HCT116 (cell line): ENCODE measurements around the gene PYDC1. TPM values are rescaled to one million over a fixed set of nuclear protein-coding genes. Genes with fewer than 3 reads are reported as not detected.

Source experiments
- ATAC-seq: fragments of 200-7000 bp; cut with Tn5 transposase; 2 replicates; pipeline ENCODE4 v1.9.1; 2020; ENCODE audit warnings: mild to moderate bottlenecking, moderate library complexity
- BruUV-seq: library from RNA; stranded (reverse); fragments of 400-500 nt; replicated peaks from 2 replicates; lab custom pipeline; 2021; lab: Mats Ljungman, UMichigan
- CTCF ChIA-PET: fragments of 300-600 bp; sonication (Branson Sonifier 250); formaldehyde crosslinking; loops from one replicate; lab custom pipeline; 2021; ENCODE audit warnings: antibody characterized with exemption; lab: Charles Lee
- POLR2A ChIA-PET: fragments of 300-600, 350-600 bp; sonication (Branson Sonifier 250); formaldehyde crosslinking; loops from one replicate; lab custom pipeline; 2021; ENCODE audit warnings: antibody characterized with exemption; lab: Charles Lee
- RAD21 ChIA-PET, 2 experiments: fragments of 300-600 bp; sonication (Branson Sonifier 250); formaldehyde crosslinking; loops; one replicate each; lab custom pipeline; 2023; ENCODE audit warnings: low total read pairs in 2 of 2; ENCODE audit not compliant: uncharacterized antibody in 2 of 2, unreplicated experiment in 2 of 2, low non-redundant PET in 1 of 2; lab: Charles Lee
- DNase-seq: peaks from one replicate; pipeline ENCODE4 v3.0.0-alpha.2; 2010; ENCODE audit warnings: low read depth, low spot score
- H2AFZ ChIP-seq: fragments of 200-600 bp; shearing (Covaris generic), sonication (generic); 2 replicates; pipeline ENCODE4 v1.6.1; 2017; ENCODE audit warnings: low read depth, mixed run types, mixed read lengths, antibody characterized with exemption, low read length; ENCODE audit not compliant: poor library complexity, severe bottlenecking
- H3K27ac ChIP-seq: 2 replicates; pipeline ENCODE4 v1.5.1; 2012; ENCODE audit warnings: low read depth, low read length
- H3K27me3 ChIP-seq: fragments of 200-600 bp; sonication (generic); 2 replicates; pipeline ENCODE4 v1.6.1; 2016; ENCODE audit warnings: mixed run types, low read length, mixed read lengths; ENCODE audit not compliant: insufficient read depth
- H3K36me3 ChIP-seq, 2 experiments: fragments of 200-500 bp in 1 of 2; fragments of 200-600 bp in 1 of 2; sonication (Bioruptor generic) in 1 of 2; sonication (generic) in 1 of 2; 2 replicates each; pipeline versions ENCODE4 v1.5.1 to v1.6.1; 2014 to 2016; ENCODE audit warnings: low read length in 2 of 2, inconsistent platforms in 1 of 2, mixed read lengths in 1 of 2, mixed run types in 1 of 2; ENCODE audit not compliant: insufficient read depth in 2 of 2, control insufficient read depth in 1 of 2
- H3K4me1 ChIP-seq, 2 experiments: fragments of 200-600 bp in 1 of 2; sonication (generic) in 1 of 2; 2 replicates each; pipeline versions ENCODE4 v1.5.1 to v1.6.1; 2012 to 2017; ENCODE audit warnings: low read length in 2 of 2, inconsistent platforms in 1 of 2, mild to moderate bottlenecking in 1 of 2, mixed read lengths in 1 of 2, mixed run types in 1 of 2, moderate library complexity in 1 of 2; ENCODE audit not compliant: insufficient read depth in 2 of 2, control insufficient read depth in 1 of 2
- H3K4me2 ChIP-seq: fragments of 200-600 bp; sonication (generic); 2 replicates; pipeline ENCODE4 v1.6.1; 2017; ENCODE audit warnings: mixed run types, low read length, mixed read lengths
- H3K4me3 ChIP-seq, 2 experiments: fragments of 200-600 bp in 1 of 2; sonication (generic) in 1 of 2; replicated peaks in 1 of 2; 2 replicates each; pipeline ENCODE4 v1.5.1; 2011 to 2016; ENCODE audit warnings: low read length in 2 of 2, control low read depth in 1 of 2, low read depth in 1 of 2, mild to moderate bottlenecking in 1 of 2, mixed read lengths in 1 of 2, mixed run types in 1 of 2
- H3K79me2 ChIP-seq: fragments of 200-600 bp; sonication (generic); 2 replicates; pipeline ENCODE4 v1.6.1; 2017; ENCODE audit warnings: mild to moderate bottlenecking, mixed run types, low read length, moderate library complexity, mixed read lengths; ENCODE audit not compliant: insufficient read depth
- H3K9ac ChIP-seq: fragments of 200-600 bp; sonication (generic); 2 replicates; pipeline ENCODE4 v1.6.1; 2016; ENCODE audit warnings: low read length, mixed read lengths
- H3K9me2 ChIP-seq: fragments of 200-600 bp; sonication (generic), shearing (Covaris generic); 2 replicates; pipeline ENCODE4 v1.6.1; 2017; ENCODE audit warnings: mixed run types, mild to moderate bottlenecking, moderate library complexity; ENCODE audit not compliant: insufficient read depth
- H3K9me3 ChIP-seq, 2 experiments: fragments of 200-500 bp in 1 of 2; fragments of 200-600 bp in 1 of 2; sonication (Bioruptor generic) in 1 of 2; sonication (generic) in 1 of 2; 2 replicates each; pipeline ENCODE4 v1.6.1; 2014 to 2017; ENCODE audit warnings: low read length in 2 of 2, mixed read lengths in 2 of 2, inconsistent platforms in 1 of 2, low read depth in 1 of 2, mild to moderate bottlenecking in 1 of 2, mixed run types in 1 of 2, moderate library complexity in 1 of 2; ENCODE audit not compliant: control insufficient read depth in 1 of 2, insufficient read depth in 1 of 2
- H4K20me1 ChIP-seq: fragments of 200-600 bp; sonication (generic), shearing (Covaris generic); 2 replicates; pipeline ENCODE4 v1.6.1; 2017; ENCODE audit warnings: mixed run types, mild to moderate bottlenecking, moderate library complexity; ENCODE audit not compliant: insufficient read depth
- CBX3 ChIP-seq: IDR thresholded peaks from 2 replicates; pipeline ENCODE4 v1.6.1; 2012; ENCODE audit warnings: low read depth
- EGR1 ChIP-seq: IDR thresholded peaks from 2 replicates; pipeline ENCODE4 v1.6.1; 2012; ENCODE audit warnings: low read depth
- ELF1 ChIP-seq: IDR thresholded peaks from 2 replicates; pipeline ENCODE4 v1.6.1; 2012; ENCODE audit warnings: low read depth, borderline replicate concordance
- EZH2 ChIP-seq: fragments of 200-600 bp; sonication (generic); IDR thresholded peaks from 2 replicates; pipeline ENCODE4 v1.6.1; 2017; ENCODE audit warnings: antibody characterized with exemption, mixed run types
- EZH2phosphoT487 ChIP-seq: fragments of 200-600 bp; IDR thresholded peaks from 2 replicates; pipeline ENCODE4 v1.6.1; 2018; ENCODE audit warnings: antibody characterized with exemption, borderline replicate concordance
- JUND ChIP-seq: IDR thresholded peaks from 2 replicates; pipeline ENCODE4 v1.6.1; 2012
- POLR2AphosphoS5 ChIP-seq: IDR thresholded peaks from 2 replicates; pipeline ENCODE4 v1.6.1; 2011; ENCODE audit warnings: mild to moderate bottlenecking, low read depth, low read length, moderate library complexity
- RAD21 ChIP-seq: IDR thresholded peaks from 2 replicates; pipeline ENCODE4 v1.6.1; 2012; ENCODE audit warnings: low read depth, mild to moderate bottlenecking
- SIN3A ChIP-seq: IDR thresholded peaks from 2 replicates; pipeline ENCODE4 v1.6.1; 2012; ENCODE audit warnings: low read depth
- SP1 ChIP-seq: IDR thresholded peaks from 2 replicates; pipeline ENCODE4 v1.6.1; 2012; ENCODE audit warnings: low read depth
- SRF ChIP-seq: IDR thresholded peaks from 2 replicates; pipeline ENCODE4 v1.6.1; 2012; ENCODE audit warnings: low read depth
- TCF7L2 ChIP-seq: IDR thresholded peaks from 2 replicates; pipeline ENCODE4 v1.7.0; 2011; ENCODE audit warnings: borderline replicate concordance, inconsistent platforms; ENCODE audit not compliant: insufficient read depth, insufficient read length; ENCODE audit errors: extremely low read depth
- YY1 ChIP-seq: IDR thresholded peaks from 2 replicates; pipeline ENCODE4 v1.6.1; 2011; ENCODE audit warnings: low read length, low read depth, moderate library complexity, mild to moderate bottlenecking; ENCODE audit not compliant: insufficient replicate concordance; ENCODE audit errors: extremely low read depth
- intact Hi-C: fragments of 100-400 bp; cut with micrococcal nuclease; formaldehyde crosslinking; loops from 2 replicates; pipeline ENCODE4 v1.10.0; 2022
- total RNA-seq: library from RNA; stranded (reverse); gene quantifications from one replicate; pipeline ENCODE4 v1.2.1, GENCODE V29; 2021; ENCODE audit not compliant: unreplicated experiment
- TF ChIP-seq, protein P1 (sequence below): IDR thresholded peaks from 2 replicates; pipeline ENCODE4 v1.6.1; 2011; ENCODE audit warnings: mild to moderate bottlenecking, low read length, moderate library complexity; ENCODE audit not compliant: insufficient replicate concordance; ENCODE audit errors: extremely low read depth

The PYDC1 gene
- total RNA-seq, 1 experiment from 2014 or later: not detected

DNA sequence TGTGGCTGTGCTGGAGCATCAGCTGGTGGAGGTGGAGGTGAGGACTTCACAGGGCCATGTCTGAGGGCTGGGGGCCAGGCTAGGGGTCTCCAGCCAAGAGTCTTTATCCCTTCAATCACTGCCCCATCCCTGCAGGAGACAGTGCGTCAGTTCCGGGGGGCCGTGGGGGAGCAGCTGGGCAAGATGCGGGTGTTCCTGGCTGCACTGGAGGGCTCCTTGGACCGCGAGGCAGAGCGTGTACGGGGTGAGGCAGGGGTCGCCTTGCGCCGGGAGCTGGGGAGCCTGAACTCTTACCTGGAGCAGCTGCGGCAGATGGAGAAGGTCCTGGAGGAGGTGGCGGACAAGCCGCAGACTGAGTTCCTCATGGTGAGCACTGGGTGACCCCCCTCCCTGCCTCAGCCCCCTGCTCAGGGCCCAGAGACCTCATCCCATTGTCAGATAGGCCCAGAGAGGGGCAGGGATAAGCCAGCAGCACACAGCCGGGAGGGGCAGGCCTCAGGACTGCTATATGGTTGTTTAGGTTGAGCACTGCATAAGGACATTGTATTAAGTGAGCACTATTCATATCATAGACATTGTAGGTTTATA is 2.3 kb upstream of the PYDC1 start:
- Histone ChIP-seq H3K36me3 (no peaks in the 10 kb centered on the region; a peak in 1 of 4 replicates), H2AFZ (no peak overlapping the region), H3K4me2 (no peak overlapping the region), H3K27ac (no peak overlapping the region), H3K4me3 (no peak overlapping the region), H3K27me3 (no peaks in the 10 kb centered on the region), H3K9ac (no peak overlapping the region), H3K9me3 (no peaks in the 10 kb centered on the region), H3K4me1 (peaks cover 4 to 18% of the 10 kb centered on the region in 2 experiments), H4K20me1 (no peaks in the 10 kb centered on the region), H3K79me2 (peaks cover 36% of the 10 kb centered on the region), H3K9me2 (no peaks in the 10 kb centered on the region)
- no peak for TF ChIP-seq ELF1
- TF ChIP-seq TCF7L2: no peak
- no peak for TF ChIP-seq SP1
- no peak for TF ChIP-seq RAD21
- TF ChIP-seq CBX3: no peak
- TF ChIP-seq, protein P1, sequence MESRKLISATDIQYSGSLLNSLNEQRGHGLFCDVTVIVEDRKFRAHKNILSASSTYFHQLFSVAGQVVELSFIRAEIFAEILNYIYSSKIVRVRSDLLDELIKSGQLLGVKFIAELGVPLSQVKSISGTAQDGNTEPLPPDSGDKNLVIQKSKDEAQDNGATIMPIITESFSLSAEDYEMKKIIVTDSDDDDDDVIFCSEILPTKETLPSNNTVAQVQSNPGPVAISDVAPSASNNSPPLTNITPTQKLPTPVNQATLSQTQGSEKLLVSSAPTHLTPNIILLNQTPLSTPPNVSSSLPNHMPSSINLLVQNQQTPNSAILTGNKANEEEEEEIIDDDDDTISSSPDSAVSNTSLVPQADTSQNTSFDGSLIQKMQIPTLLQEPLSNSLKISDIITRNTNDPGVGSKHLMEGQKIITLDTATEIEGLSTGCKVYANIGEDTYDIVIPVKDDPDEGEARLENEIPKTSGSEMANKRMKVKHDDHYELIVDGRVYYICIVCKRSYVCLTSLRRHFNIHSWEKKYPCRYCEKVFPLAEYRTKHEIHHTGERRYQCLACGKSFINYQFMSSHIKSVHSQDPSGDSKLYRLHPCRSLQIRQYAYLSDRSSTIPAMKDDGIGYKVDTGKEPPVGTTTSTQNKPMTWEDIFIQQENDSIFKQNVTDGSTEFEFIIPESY: no peak
- DNase-seq (no peak), ATAC-seq (no peak)
- ChIA-PET RAD21 (no interaction called here), CTCF (no interaction called here), POLR2A (no interaction called here)
- no TSS peak for BruUV-seq
- intact Hi-C loops: loop anchor here (10.0 kb wide), 1 partner anchor 236 kb away; the partner anchor contains the start of gene ARMC5

DNA sequence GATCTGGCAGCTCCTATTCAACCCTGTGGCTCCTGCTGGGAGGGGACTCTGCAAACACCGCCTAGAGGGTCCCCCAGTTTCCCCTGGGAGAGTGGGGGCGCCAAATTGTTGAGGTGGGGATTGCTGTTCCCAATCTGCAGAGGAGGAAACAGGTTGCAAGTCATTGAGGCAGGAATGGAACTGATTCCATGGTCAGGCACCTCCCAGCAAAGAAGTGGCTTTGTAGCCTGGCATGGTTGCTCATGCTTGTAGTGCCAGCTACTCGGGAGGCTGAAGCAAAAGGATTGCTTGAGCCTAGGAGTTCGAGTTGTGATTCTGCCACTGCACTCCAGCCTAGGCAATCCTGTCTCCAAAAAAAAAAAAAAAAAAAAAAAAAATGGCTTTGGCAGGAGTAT is 198 bp upstream of the PYDC1 start:
- no peak overlapping the region for H3K27ac ChIP-seq
- H3K36me3 ChIP-seq: no peaks in the 10 kb centered on the region; a peak in 1 of 4 replicates
- ChIA-PET RAD21 (no interaction called here), POLR2A (interaction anchor here (0.6 kb wide), 1 partner anchor 201 kb away, joined by 3 read pairs; no protein-coding TSS in a partner anchor), CTCF (no interaction called here)
- H3K4me2 ChIP-seq: no peak overlapping the region
- TF ChIP-seq, protein P1: no peak
- TF ChIP-seq POLR2AphosphoS5: no peak
- no peak for TF ChIP-seq SIN3A
- TF ChIP-seq EGR1: no peak
- no peak for TF ChIP-seq EZH2phosphoT487
- TF ChIP-seq JUND: no peak
- no peak for TF ChIP-seq EZH2
- TF ChIP-seq SRF: no peak
- no peak for TF ChIP-seq YY1
- no peaks in the 10 kb centered on the region for H3K27me3 ChIP-seq
- peaks cover 41% of the 10 kb centered on the region for H3K79me2 ChIP-seq
- no peaks in the 10 kb centered on the region for H4K20me1 ChIP-seq
- intact Hi-C loops: loop anchor here (10.0 kb wide), 1 partner anchor 238 kb away; the partner anchor contains the start of gene ARMC5
- H3K4me3 ChIP-seq: no peak overlapping the region
- BruUV-seq: no TSS peak
- peaks cover 9 to 30% of the 10 kb centered on the region in 2 experiments for H3K4me1 ChIP-seq
- DNase-seq (no peak), ATAC-seq (no peak)
- H3K9me3 ChIP-seq: no peaks in the 10 kb centered on the region
- H2AFZ ChIP-seq: no peak overlapping the region
- no peak overlapping the region for H3K9ac ChIP-seq
- H3K9me2 ChIP-seq: no peaks in the 10 kb centered on the region
